DMS 273 (cell line): ENCODE results near the gene CPTP.
"Not testable (repeated sequence)": the region's sequence is repeated elsewhere in the genome, so short reads cannot be mapped to it uniquely, and the experiment has no call there.

Experiments
- DNase-seq: peaks from one replicate; lab custom pipeline; 2025; ENCODE audit not compliant: unreplicated experiment; lab: John Stamatoyannopoulos, UW

The CPTP gene

DNA sequence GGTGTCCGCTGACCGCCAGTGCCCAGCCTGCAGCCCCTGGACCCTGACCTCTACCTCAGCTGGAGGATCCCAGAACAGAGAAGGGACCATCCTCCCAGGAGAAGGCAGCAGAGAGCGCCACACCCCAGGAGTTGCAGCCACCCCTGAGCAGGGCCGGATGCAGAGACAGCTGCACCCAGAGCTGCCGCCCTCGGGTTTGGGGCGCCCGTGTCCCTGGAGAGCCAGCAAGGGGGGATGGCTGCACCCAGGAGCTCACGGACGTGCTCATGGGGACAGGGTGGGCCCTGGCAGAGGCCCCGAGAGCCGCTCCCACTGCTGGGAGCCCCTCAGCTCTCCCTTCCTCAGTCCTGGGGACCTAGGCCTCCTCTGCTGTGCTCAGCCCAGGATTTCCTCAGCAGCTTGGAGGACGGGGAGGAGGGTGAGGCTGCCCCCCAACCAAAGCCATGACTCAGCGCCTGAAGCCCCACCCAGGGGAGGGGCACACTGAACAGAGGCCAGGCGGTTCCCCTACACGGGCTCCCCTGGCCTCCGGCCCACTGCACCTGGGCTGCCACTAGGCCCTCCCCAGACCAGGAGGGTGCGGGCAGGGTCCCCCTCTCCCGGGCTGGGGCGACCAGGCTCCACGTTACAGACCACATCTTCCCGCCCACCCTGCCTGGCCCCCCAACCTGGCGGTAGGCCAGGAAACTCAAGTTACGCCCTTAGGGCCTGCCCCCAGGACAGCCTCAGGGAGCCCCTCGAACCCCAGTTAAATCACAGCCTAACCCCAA is 19.1 kb upstream of the CPTP start:
- peak; percentile 96 for DNase-seq

DNA sequence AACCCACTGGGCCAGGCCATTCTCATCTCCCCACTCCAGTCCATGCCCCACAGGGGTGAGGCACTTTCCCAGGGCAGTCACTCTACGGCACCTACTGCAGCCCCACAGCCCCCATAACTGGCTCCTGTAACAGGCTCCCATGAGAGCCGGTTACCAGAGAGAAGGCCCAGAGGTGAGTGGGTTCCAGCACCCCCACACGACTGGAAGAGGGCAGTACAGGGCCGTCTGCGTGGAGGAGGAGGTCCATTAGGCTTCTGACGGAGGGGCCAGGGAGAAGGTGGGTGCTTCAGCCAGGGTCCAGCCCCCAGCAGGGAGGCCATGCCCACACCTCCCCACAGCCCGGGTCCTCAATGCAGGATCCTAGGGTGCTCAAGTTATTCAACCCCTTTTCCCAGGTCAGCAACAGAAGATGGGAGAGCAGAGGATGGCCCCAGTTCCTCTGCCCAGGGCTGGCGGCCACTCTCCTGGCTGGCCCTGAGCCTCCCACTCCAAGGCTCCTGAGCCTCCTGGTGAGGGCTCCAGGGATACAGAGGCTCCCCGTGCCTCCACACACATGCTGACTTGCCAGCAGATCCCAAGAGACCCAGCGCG is 18.4 kb upstream of the CPTP start:
- peak; percentile 80 for DNase-seq

DNA sequence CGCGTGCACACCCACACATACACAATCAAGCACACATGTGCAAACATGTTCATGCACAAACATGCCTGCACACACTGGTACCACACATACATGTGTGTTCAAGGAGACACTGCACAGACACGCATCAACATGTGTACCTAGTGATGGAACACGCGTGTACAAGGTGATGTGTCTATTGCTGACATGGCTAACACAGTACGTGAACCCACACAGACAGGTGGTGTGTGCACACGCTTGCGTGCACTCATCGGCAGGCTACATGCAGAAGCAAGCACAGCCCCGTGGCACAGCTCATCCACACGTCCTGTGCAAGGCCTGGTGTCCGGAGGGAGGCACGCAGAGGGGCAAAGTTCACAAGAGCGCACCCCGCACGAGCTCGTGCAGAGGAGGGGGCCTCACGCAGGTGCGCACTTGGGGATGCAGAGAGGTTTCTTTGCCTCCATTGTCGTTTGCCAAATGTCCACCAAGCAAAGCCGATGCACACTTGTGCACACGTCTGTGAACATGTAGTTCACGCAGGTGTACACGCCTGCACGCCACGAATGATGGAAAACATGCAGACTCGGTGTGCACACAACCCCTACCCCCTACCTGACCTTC is 17.8 kb upstream of the CPTP start:
- peak; percentile 68 for DNase-seq

GRCh38 chr1:1307261-1307922 is 17.2 kb upstream of the CPTP start:
- peak; percentile 59 for DNase-seq

DNA sequence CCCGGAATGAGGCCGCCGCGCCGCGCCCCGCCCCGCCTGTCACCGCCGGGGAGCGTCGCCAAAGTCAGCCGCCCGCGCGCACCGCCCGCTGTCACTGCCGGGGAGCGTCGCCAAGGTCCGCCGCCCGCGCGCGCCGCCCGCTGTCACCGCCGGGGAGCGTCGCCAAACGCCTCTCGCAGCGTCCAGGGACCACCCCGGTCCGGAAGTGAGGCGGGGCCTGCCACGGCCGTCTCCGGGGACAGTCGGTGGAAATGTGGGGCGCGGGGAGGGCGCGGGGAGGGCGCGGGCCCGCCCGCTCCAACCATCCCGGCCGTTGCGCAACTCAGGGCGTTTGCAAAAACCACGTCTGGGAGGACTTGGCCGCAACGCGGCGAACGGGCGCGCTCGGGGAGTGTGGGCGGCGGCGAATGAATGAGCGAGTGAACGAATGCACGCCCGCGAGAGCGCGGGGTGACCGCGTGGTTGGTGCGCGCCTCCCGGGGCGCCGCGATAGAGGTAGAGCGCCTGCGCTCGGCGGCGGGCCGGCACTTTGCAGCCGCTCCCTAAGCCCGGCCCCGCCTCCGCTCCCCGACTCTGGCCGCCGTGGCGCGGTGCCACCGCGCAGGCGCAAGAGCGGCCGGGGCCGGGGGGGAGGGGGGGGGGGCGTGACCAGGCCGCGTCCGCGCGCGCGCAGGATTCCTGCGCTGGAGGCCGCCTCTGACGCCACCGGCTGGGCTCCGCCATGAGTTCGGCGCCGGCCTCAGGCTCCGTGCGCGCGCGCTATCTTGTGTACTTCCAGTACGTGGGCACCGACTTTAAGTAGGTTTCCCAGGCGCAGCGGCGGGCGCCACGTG is 16.5 kb upstream of the CPTP start, which contains the start of the genes ACAP3 and PUSL1:
TSS of gene ACAP3 (minus strand) at position 8 of the 833 bp plus-strand sequence. CDS start 115 bp downstream, outside the sequence.
TSS of gene PUSL1 (plus strand) at position 675 of the 833 bp plus-strand sequence. CDS start at position 722, 47 bp downstream.
- DNase-seq, result peak; percentile 98

DNA sequence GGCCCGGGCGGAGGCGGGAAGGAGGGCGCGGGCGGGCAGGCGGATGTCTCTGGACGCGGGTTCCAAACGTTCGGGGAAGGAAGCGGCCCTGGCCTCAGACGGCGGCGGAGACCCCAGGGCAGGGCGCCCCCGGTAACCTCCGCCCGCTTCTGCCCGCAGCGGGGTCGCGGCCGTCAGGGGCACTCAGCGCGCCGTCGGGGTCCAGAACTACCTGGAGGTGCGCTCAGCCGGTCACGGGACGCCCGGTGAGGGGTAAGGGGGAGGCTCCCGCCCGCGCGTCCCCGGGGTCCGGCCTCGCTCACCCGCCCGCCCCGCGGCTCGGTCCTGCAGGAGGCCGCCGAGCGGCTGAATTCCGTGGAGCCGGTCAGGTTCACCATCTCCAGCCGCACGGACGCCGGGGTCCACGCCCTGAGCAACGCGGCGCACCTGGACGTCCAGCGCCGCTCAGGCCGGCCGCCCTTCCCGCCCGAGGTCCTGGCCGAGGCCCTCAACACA is 15.8 kb upstream of the CPTP start:
- peak; percentile 74 for DNase-seq

GRCh38 chr1:1309251-1310108 is 15.1 kb upstream of the CPTP start:
- peak; percentile 72 for DNase-seq

GRCh38 chr1:1310109-1310385 is 14.6 kb upstream of the CPTP start:
- DNase-seq, result no peak

GRCh38 chr1:1310476-1311053 is 14.0 kb upstream of the CPTP start:
- no peak for DNase-seq

DNA sequence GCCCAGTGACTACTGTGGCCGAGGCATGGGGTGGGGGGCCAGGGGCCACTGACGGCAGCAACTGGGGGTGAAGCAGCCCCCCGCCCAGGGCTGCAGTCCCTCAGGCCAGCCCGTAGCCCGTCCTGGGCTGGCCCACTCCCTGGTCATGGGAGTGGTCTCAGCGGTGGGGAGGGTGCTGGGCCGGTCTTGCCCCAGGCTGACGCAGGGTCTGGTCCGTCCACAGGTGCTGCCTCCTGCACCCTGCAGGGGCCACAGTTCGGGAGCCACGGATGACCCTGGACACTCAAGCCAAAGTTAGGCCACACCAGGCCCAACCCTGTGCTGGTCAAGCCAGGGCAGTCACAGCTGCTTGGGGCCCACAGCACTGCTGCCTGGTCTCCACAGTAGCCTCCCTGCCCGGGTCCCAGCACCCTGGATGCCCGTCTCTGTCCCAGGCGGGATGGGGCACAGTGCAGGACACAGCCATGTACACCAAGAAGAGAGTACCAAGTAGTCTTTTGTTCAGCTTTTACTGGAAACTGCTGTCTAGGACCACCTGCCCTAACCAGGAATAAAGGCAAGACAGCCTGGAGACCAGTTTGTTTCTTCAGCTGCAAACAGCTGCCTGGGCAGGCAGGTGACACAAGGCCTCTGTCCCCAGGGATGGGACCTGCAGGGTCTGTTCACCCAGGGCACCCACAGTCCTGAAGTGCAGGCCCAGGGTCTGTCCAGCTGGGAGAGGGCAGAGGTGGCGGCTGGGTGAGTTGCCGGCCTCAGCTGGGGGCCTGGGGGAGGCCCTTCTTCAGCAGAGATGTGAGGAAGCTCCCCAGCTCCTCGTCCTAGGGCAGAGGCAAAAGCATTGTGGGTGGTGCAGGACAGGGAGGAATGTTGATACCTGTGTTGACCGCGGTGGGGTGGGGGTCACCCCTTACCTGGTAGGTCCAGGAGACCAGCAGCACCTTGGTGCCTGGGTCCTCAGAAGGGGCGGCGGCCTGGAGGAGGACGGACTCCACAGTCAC is 13.2 kb upstream of the CPTP start:
- no peak for DNase-seq

- DNase-seq, result no peak
Observed at GRCh38 chr1:1312450-1313314, 11.9 kb upstream of the CPTP start.

- DNase-seq, result no peak
Observed at GRCh38 chr1:1313500-1314236, 10.9 kb upstream of the CPTP start.

DNA sequence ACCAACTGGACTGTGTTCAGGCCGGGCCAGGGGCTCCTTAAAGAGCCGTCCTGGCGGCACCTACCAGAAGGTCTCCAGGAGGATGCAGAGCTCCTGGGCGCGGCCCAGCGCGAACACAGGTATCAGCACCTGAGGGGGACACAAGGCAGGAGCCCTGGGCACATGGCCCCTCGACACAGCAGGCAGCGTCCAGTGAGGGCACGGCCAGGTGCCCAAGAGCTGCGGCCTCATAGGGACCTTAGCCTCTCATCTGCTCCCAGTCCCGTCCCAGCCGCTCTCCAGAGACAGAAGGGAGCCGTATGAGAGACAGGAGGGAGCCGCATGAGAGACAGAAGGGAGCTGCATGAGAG is 10.4 kb upstream of the CPTP start:
- DNase-seq, result no peak

DNA sequence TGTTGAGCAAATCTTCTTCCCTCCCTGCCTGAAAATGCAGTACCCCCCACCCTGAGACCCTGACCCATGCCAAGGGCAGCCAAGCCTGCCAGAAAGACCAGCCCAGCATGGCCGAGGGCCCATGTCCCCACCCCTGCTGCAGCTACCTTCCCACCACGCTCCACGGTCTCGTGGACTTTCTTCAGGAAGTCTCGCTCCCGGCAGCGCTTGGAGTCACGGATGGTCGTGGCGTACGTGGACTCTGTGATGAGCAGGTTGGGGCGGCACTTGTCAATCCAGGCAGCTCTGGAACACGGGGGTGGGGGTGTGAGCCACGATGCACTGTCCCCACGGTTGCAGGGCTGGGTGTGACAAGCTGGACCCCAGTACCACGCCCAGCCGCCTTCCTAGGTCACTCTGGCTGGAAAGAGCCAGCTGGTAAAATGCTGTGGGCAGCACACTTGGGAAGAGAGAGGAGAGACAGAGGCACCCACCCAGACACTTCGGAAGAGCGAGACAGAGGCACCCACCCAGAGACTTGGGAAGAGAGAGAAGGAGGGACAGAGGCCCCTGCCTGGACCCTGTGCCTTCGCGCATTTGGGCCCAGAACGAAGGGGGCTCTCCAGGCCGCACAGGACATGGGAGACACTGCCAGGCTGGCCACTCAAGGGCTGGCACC is 9.8 kb upstream of the CPTP start:
- DNase-seq, result no peak

DNA sequence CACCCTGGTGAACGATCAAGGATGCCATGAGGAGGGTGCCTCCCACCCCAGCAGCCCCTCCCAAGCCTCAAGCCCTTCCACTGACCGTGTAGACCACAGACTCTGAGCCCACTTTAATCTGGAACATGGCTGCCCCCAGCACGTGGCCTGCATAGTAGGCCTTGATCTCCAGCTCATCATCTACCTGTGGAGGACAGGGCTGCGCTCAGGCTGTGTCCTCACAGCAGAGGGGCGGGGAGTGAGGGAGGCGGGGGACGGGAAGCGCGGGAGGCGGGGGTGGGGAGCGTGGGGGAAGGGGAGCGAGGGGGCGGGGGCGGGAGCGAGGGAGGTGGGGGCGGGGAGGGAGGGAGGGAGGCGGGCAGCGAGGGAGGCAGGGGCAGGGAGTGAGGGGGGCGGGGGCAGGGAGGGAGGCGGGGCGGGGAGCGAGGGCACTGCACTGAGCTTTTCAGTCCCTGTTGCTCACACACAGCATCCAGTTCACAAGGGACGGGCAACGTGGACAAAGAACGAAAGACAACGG is 9.1 kb upstream of the CPTP start:
- DNase-seq, result no peak

DNA sequence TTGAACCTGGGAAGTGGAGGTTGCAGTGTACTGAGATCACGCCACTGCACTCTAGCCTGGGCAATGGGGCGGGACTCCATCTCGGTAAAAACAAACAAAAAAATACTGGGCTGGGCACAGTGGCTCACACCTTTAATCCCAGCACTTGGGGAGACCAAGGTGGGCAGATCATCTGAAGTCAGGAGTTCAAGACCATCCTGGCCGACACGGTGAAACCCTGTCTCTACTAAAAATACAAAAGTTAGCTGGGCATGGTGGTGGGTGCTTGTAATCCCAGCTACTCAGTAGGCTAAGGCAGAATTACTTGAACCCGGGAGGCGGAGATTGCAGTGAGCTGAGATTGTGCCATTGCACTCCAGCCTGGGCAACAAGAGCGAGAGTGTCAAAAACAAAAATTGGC is 8.4 kb upstream of the CPTP start:
- not testable (repeated sequence) for DNase-seq
